ENCODE data around the gene ADAM33.
A peak's percentile ranks its signal among the peaks of the same experiment; 100 is the strongest.

The ADAM33 gene

GRCh38 chr20:3706774-3707507, 25.1 kb upstream of the ADAM33 start:
- peak; percentile 29 for DNase-seq (ENCODE audit: low read depth)

- DNase-seq (ENCODE audit: low read depth) = no peak
Observed at GRCh38 chr20:3705970-3706739, 24.3 kb upstream of the ADAM33 start.

- no peak for DNase-seq (ENCODE audit: low read depth)
Observed at GRCh38 chr20:3705491-3705969, 23.7 kb upstream of the ADAM33 start.

GRCh38 chr20:3704087-3704486, 22.3 kb upstream of the ADAM33 start:
- no peak for DNase-seq (ENCODE audit: low read depth)

DNA sequence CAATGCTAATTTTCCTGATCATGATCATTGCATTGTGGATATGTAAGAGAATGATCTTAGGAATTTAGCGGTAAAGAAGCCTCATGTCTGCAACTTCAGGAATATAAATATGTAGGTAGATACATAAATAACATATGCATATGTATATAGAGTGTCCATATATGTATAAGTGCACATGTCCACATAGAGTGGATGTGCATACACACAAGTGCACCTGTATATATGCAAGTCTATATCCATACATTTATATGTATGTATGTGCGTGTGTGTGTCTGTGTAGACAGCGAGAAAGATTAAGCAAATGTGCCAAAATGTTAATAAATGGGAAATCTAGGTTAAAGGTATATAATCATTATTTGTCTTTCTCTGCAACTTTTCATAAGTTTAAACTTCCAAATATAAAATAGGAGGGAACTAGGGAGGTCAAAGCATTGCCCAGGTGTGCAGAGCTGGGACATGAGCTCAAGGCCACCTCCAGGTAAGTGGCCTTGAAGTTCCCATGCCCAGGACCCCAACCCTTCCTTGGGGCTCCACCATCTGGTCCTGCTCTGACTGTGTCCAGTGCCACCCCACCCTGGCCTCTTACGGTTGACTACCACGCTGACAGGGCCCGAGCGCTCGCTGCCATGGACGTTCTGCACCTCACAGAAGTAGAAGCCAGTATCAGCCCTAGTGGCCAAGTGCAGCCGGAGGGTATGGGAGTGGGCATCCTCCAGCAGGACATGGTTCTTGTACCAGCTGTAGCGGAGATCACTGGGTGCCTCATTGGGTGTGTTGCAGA, 21.0 kb upstream of the ADAM33 start:
- no peak for DNase-seq (ENCODE audit: low read depth)

DNA sequence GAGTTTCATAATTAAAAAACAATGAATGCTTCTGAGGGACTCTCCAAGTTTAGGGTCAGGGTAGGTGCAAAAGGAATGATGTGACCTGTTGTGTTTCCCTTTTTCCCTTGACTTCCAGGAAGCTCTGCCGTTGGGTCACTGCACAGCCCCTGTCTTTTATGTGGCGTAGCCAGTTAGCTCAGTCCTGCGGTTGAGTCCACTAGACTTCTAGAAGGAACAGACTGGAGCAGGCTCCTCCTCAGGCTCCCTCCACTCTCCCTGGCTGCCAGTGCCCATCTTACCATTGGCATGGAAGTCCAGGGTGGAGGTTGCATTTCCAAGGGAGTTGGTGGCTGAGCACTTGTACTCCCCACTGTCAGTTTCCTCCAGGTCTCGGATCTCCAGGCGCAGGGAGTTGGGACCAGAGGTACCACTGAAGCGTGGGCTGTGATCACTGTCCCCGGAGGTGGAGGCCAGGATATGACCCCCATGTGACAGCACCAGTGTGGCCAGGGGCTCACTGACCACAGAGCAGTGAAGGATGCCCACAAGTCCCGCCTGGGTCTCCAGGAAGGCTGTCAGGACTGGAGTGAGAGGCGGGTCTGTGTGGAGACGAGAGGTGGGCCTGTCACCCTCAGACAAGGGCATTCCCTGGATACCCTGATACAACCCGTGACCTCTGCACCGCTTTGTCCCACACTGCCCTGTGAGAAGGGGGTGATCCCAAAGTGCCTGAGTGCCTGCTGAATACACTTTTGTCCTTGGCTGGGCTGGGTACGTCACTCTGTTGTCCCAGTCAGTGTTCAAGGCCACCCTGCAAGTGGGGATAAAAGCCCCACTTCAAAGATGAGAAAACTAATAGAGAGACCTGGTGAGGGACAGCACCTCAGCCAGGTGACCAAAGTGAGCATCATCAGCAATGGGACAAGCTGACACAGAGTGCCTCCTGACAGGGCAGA, 19.5 kb upstream of the ADAM33 start:
- DNase-seq (ENCODE audit: low read depth) = no peak

GRCh38 chr20:3699037-3699436, 17.2 kb upstream of the ADAM33 start:
- DNase-seq (ENCODE audit: low read depth) = no peak

DNA sequence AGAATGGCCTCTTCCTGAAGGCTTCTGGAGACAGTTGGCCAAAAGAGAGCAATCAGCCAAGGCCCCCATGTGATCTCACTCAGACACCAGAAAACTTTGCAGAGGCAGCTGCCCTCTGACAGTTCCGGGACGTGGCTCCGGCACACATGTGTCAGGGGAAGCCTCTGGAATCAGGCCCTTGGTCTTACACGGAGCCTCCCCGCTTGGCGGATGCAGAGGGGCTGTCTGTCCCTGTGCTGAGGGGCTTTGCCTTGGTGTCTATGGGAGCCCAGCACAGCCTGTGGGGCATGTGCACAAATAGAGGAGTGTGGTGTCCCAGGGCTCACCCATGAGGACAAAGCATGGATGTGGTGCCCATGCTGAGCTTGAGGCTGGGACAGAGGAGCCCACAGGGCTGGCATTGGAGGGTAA, 16.8 kb upstream of the ADAM33 start:
- DNase-seq (ENCODE audit: low read depth) = no peak

GRCh38 chr20:3697588-3698305, 15.9 kb upstream of the ADAM33 start:
- DNase-seq (ENCODE audit: low read depth) = no peak

DNA sequence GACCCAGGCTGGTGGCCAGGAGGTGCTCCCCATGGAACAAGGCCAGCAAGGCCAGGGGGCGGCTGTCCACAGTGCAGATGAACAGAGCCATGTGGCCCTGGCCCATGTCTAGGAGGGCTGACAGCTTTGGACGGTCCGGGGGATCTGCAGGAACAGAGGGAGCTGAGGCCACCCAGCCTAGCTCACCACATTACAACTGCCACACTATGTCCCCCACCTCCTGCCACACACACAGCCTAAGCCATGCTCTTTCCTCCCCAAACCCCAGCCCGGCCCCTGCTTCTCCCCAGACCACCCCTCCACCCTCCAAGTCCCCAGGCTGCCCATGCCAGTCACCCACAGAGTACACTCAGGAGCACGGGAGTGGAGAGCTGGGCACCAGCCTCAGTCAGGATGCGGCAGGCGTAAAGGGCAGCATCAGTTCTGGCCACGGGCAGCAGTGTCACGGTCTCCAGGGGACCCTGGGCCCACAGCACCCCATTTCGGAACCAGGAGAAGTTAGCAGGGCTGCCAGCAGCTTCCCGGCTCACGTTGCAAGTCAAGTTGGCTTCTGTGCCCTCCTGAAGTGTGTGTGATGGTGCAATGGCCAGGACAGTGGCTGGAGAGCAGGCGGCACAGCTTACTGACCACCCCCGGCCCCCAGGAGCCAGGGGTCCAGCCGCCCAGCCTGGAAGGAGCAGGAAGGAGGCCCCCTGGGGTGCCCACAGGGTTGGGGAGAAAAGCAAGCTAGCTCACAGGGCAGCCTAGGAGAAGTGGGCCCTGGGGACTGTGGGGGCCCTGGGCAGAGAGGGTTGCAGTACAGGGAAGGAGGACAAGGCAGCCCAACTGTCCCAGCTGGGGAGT, 15.2 kb upstream of the ADAM33 start:
- DNase-seq (ENCODE audit: low read depth) = no peak

- DNase-seq (ENCODE audit: low read depth) = no peak
Observed at GRCh38 chr20:3696200-3696599, 14.4 kb upstream of the ADAM33 start.

DNA sequence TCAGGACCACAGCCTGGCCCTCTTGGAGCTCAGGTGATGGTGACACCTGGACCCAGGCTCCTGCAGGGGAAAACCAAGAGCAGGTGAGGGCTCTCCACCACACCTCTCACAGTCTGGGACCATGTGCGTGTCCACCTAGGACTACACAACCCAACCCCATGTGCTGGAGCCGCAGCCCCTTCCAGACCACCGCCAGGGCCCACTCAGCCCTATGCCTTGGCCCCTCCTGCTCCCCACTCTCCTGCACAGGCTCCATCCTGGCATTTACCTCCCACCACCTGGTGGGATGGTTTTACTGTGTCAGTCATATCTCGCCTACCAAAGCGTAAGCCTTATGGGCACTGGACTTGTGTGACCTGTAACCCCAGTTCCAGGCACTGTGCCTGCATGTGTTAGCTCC, 13.1 kb upstream of the ADAM33 start:
- no peak for DNase-seq (ENCODE audit: low read depth)

DNA sequence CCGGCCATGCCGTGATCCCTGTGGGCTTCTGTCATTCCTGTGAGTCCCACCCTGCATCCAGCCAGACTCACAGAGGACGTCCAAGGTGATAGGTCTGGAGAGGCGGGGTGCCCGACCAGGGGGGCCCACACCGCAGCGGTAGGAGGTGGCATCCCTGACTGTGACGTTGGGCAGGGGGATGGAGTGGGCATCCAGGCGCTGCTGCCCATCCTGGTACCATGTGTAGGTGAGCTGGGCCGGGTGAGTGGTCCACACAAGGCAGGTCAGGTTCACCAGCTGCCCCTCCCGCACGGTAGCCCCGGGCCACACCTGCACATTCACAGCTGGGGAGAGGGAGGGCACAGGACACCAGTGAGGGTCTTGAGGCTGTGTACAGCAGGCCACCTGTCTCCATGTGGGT, 11.6 kb upstream of the ADAM33 start:
- no peak for DNase-seq (ENCODE audit: low read depth)

DNA sequence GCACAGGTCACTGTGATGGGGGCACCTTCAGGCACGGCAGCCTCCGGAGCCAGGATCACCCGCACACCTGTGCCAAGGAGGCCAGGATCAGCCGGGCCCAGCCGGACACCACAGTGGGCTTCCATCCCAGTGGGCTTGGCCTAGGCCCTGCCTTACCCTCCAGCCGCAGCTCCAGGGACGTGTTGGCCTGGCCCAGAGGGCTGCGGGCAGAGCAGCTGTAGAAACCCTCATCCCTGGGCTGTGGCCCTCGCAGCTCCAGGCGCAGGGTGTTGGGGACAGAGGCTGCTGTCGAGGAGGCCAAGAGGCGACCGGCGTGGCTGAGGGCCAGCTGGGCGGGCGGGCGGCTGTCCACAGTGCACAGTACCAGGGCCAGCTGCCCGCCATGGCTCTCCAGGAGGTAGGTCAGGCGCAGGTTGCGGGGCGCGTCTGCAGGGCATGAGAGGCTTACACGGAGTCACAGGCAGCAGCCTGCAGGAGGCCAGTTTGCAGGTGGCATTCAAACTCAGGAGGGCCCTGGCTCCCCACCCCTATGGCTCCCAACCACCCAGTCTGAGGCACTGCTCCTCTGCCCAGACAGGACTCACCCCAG, 11.0 kb upstream of the ADAM33 start:
- no peak for DNase-seq (ENCODE audit: low read depth)

DNA sequence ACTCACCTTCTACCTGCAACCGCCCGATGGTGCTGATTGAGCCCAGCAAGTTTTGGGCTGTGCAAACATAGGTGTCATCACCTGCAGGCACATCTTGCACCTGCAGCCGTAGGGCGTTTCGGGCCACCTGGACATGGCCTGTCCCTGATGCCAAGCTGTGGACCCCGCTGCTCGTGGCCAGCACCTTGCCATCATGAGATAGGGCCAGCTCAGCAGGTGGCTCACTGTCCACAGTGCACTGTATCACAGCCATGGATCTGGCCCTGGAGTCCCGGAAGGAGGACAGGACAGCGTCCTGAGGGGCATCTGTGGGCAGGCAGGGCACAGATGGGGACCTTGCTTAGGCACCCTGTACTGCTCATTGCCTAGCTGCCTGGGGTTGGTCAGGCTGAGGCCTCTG, 10.1 kb upstream of the ADAM33 start:
- DNase-seq (ENCODE audit: low read depth) = no peak

- DNase-seq (ENCODE audit: low read depth) = no peak
Observed at GRCh38 chr20:3691306-3691705, 9.5 kb upstream of the ADAM33 start.

DNA sequence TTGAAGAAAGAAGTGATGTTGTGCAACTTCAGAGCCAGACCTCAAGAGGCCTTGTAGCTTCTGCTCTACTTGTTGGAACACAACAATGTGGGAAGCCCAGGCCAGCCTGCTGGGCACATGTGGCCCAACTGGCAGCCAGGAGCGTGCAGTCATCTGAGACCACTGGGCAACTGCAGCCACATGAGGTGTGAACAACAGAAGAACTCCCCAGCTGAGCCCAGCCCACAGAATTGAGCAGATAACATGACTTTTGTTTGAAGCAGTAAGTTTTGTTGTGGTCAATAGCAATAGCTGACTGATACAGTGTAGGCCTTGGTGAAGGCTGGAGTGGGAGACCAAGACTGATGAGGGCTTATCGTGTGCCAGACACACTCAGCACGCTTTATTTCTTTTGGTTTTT, 8.6 kb upstream of the ADAM33 start:
- DNase-seq (ENCODE audit: low read depth) = no peak

DNA sequence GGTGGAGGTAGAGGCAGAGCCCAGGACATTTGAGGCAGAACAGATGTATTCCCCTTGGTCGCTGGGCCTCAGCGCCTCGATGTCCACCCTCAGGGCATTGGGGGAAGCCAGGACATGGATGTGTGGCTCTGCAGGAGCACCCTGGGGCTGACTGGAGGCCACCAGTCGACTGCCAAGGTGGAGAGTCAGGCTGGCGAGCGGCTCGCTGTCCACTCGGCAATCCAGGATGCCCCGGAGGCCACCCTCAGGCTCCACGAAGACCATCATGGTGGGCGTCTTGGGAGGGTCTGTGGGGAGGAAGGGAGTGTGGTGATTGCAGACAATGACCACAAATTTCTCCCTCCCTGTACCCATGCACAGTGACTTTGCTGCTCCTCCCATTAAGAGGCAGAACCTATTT, 8.2 kb upstream of the ADAM33 start:
- no peak for DNase-seq (ENCODE audit: low read depth)

DNA sequence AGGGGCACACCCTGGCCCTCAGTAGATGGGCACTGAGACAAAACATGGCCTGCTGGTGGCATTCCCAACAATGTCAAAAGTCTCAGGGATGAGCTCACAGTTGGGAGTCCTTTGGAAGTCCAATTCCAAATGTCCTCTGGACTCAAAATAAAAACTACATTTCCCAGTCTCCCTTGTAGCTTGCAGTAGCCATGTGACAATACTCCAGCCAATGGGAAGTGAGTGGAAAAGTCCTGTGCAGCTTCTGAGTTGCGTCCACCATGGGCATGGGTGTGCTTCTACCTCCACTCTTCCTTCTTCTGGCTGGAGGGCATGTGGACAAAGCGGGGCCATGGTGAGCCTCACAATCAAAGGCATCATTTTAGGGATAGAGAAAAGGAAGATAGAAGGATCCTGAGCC, 5.8 kb upstream of the ADAM33 start:
- DNase-seq (ENCODE audit: low read depth) = peak; percentile 53

DNA sequence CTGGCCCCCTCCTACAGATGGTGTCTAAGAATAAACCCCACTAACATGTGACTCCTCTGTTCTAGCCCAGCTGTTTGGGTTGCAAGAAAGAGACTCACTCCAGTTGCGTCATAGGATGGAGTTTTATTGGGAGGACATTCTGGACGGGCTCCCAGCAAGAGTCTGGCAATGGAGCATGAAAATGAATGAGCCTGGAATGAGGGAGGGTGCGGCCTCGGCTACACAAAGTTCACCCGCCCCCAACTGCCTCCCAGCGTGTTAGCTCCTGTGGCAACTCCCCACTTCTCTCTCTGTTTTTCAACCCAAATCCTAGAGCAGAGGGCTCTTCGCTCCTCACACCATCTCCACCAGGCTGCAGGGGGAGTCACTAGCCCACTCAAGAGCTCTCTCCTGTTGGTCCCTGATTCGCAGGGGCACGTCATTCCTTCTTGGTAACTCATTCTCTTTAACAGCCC, 5.1 kb upstream of the ADAM33 start:
- peak; percentile 95 for DNase-seq (ENCODE audit: low read depth)
